Stimulated activated naive CD4-positive, alpha-beta T cell (primary cell): Measurements from ENCODE around the gene TLR6.
A peak's percentile ranks its signal among the peaks of the same experiment; 100 is the strongest.

ENCODE experiments used
- DNase-seq, 6 experiments: peaks; one replicate each; lab custom pipeline; 2025; lab: John Stamatoyannopoulos, UW

TLR6 gene

DNA sequence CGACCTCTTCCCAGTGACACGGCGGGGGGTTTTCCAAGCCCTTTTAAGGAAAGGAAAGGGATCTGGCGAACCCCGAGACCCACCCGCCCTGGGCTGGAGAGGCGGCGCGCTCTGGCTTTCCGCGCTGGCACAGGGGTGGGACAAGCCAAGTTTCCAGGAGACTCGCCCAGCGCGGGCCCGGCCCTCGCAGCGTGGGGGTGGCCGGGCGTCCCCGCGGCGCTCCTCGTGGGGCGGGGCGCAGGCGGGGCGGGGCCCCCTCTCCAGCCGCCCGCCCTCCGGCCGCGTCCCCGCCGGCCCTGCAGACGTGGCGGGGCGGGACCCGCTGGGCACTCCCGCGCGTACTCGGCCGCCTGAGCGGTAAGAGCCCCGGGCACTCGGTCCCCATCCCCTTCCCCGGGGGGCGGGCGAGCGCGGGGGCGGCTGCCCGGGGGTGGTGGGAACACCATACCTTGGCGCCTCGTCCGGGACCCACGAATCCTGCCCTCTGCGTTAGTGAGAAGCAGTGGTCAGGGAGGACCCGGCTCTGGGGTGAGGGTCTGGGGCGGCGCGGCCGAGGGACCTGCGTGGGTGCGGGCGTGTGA lies 11.0 kb upstream of the TLR6 start, which contains the start of gene FAM114A1:
TSS of gene FAM114A1 (plus strand) at position 329 of the 581 bp plus-strand sequence. CDS start 10,273 bp downstream, outside the sequence.
- peak in 2 of 6 experiments; percentile 3 to 13 for DNase-seq

DNA sequence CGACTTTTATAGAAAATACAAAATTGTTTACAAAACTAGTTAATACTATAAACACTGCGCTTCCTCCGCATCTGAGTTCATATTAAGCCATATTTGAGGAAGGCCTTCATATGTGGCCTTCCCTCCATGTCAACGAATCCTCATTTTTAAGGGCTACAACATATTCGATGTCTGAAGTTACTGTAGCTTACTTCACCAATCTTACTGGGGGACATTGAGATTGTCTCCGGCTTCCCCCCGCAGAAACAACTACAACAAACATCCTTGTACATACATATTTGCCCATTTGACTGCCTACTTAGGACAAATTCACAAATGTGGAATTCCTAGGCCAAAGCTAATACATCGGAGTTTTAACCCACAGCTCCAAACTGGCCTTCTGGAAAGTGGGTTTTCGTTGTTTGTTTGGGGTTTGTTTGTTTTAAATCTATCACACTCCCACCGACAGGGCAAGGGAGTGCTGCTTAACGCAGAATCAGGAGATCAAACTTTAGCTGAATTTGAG lies 10.4 kb upstream of the TLR6 start:
- DNase-seq, result no peak

GRCh38 chr4:38865445-38865844 lies 8.8 kb upstream of the TLR6 start:
- peak in 1 of 6 experiments; percentile 5 for DNase-seq

GRCh38 chr4:38861791-38862190 lies 5.2 kb upstream of the TLR6 start:
- no peak for DNase-seq

DNA sequence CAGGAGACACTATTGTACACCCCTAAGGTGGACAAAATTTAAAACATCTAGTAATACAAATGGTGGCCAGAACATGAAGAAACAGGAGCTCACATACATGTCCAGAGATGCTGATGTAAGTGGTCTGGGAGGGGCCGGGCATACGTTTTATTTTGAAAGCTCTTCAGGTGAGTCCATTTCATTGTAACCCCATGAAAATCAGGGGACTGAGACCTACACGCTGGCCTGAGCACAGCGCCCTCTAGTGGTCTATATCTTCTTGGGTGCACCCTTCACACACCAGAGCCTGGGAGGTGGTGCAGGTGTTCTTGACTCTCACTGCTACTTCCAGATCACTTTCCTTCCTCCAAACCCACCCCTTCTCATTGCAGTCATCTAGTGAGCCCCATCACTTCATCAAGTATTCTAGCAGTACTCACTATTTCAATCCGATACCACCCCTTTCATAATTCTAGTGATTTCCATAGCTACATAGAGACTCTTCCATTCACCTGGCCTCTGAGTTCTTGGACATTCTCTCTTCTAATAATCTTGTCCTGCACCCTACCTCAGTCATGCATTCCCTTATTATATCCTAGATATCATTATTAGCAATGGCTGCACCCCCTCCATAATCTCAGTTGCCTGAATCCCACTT lies 4.3 kb upstream of the TLR6 start:
- DNase-seq, result peak; percentile 4 to 61 (median 30)

GRCh38 chr4:38859501-38859900 lies 2.9 kb upstream of the TLR6 start:
- no peak for DNase-seq

GRCh38 chr4:38858097-38858420 lies 1.4 kb upstream of the TLR6 start:
- DNase-seq, result no peak

- DNase-seq, result no peak
Observed at GRCh38 chr4:38857354-38858096, 908 bp upstream of the TLR6 start.

GRCh38 chr4:38856046-38856445 lies 571 bp downstream of the TLR6 start:
- no peak for DNase-seq

DNA sequence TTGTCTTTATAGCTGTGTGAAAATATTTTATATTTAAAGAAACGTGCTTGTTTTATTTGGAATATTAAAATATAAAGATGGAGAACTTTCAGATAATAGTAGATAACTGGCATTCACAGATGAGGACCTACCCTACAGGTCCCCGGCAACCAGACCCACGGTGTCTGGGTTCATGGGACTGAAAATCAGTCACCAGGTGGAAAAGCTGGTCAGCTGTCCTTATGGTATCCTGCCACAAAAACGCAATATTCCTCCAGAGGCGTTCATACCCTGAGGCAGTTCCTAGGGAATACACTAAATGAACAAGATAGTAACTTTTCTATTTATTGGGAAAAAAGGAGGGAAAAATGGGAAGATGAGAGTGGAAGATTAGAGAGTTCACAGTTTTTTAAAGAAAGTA lies 1.2 kb downstream of the TLR6 start:
- no peak for DNase-seq

DNA sequence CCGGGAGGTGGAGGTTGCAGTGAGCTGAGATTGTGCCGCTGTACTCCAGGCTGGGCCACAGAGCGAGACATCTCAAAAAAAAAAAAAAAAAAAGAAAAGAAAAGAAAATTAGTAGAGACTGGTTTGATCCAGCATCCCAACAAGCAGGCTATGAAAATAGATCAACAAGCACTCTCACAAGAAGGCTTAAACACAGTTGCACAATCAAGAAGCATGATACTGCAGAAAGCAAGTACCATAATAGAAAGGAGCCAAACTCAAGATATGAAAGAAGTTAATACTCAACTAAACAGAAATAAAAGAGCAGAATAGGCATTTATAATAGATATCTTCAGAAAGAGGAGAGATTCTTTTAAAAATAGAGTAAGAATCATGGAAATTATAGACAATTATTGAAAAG lies 10.6 kb downstream of the TLR6 start:
- no peak for DNase-seq

GRCh38 chr4:38842994-38843393 lies 13.6 kb downstream of the TLR6 start:
- DNase-seq, result no peak

GRCh38 chr4:38837849-38838248 lies 18.8 kb downstream of the TLR6 start:
- peak in 3 of 6 experiments; percentile 31 to 49 (median 39) for DNase-seq

GRCh38 chr4:38837334-38837733 lies 19.3 kb downstream of the TLR6 start:
- no peak for DNase-seq

- no peak for DNase-seq
Observed at GRCh38 chr4:38834570-38834969, 22.0 kb downstream of the TLR6 start.

- no peak for DNase-seq
Observed at GRCh38 chr4:38832624-38833528, 23.7 kb downstream of the TLR6 start.

DNA sequence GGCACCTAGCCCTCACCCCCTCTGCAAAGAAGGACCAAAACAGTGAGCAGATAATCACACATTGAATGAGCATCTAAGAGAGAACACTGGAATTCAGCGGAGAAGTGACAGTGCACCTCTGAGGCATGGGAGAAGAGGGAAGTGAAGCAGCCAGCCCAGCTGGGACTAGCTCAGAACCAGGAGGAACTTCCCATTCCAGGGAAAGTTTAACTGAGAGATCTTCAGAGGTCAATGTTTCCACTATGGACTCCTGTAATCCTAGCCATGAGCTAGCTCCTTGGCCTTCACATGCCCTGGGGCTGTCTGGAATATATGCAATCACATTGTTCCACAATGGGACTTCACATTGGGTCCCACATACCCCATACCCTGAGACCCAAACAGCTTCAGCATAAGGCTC lies 24.4 kb downstream of the TLR6 start:
- no peak for DNase-seq

DNA sequence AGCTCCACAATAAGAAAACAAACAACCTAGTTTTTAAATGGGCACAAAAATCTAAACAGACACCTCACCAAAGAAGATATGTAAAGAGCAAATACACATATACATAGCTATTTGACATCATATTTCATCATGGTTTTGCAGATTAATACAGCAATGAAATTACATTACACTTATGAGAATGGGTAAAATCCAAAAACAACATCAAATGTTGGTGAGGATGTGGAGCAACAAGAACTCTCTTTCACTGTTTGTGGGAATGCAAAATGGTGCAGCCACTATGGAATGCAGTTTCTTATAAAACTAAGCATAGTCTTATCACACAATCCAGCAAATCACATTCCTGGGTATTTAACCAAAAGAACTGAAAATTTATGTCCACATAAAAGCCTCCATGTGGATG lies 25.0 kb downstream of the TLR6 start:
- DNase-seq, result no peak

DNA sequence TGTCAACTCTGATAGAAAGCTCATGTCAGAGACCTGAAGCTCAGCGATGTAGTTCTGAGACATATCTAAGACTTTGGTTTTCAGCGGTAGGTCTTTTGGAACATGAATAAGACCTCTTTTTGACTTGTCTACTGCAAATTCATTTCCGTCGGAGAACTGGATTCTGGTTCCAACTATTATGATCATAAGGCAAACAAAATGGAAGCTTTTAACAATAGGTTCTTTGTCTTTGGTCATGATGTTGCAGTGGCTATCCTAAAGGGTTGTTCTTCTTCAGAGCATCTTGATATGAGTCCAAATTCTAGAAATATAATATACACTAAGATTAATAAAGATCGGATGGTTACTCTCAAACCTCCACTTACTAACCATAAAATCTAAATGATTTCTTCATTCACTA lies 27.4 kb downstream of the TLR6 start:
- no peak for DNase-seq

DNA sequence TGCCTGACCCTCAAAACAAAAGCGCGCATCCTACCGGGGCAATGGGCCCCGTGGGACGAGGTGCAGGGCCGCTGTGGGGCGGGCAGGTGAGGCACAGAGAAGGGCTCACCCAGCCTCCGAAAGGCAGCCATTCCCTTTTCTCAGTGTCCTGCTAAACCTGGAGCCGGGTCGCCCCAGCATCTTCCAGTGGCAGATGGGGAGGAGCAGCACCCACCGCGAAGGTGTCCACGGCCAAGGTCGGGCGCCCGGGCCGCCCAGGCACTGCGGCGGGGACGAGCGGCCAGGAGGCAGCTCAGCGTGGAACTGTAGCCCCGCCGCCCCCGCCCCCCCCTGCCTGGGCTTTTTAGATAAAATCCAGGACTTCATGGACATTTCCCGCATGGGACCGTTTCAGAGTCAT lies 32.9 kb downstream of the TLR6 start:
- DNase-seq, result no peak

- no peak for DNase-seq
Observed at GRCh38 chr4:38822748-38823303, 33.8 kb downstream of the TLR6 start.

DNA sequence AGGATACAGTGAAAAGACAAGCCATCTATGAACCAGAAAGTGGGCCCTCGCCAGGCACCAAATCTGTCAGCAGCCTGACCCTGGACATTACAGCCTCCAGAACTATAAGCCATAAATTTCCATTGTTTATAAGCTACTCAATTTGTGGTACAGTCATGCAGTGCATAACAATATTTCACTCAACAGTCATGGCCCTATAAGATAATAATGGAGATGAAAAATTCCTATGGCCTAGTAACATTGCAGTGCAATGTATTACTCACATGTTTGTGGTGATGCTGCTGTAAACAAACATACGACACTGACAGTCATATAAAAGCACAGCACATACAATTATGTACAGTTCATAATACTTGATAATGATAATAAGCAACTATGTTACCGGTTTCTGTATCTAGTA lies 34.9 kb downstream of the TLR6 start:
- DNase-seq, result no peak
